ENCODE results near the gene VKORC1L1.
"Not testable (repeated sequence)": the region's sequence is repeated elsewhere in the genome, so short reads cannot be mapped to it uniquely, and the experiment has no call there.

Gene VKORC1L1

DNA sequence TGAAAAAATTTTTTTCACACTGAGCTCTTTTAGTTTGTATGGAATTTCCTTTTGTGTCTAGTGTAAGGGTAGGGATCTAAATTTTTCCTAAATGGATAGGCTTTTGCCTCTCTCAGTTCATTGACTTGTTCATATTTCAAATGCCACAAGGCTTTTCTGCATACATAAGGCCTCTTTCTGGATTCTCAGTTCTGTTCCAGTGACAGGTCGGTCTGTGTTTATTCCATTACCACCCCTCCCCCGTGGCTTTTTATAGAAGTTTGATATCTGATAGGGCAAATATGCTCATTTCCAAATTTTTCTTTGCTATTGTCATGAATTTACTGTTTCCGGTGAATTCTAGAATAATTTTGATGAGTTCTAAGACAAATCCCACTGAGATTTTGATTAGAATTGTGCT, 12.7 kb downstream of the VKORC1L1 start:
- not testable (repeated sequence) for DNase-seq

GRCh38 chr7:65888434-65889156, 15.7 kb downstream of the VKORC1L1 start:
- DNase-seq: not testable (repeated sequence)

GRCh38 chr7:65889722-65890121, 16.8 kb downstream of the VKORC1L1 start:
- DNase-seq: not testable (repeated sequence)

GRCh38 chr7:65892161-65892560, 19.3 kb downstream of the VKORC1L1 start:
- no peak for DNase-seq

GRCh38 chr7:65892835-65893234, 20.0 kb downstream of the VKORC1L1 start:
- DNase-seq: no peak

DNA sequence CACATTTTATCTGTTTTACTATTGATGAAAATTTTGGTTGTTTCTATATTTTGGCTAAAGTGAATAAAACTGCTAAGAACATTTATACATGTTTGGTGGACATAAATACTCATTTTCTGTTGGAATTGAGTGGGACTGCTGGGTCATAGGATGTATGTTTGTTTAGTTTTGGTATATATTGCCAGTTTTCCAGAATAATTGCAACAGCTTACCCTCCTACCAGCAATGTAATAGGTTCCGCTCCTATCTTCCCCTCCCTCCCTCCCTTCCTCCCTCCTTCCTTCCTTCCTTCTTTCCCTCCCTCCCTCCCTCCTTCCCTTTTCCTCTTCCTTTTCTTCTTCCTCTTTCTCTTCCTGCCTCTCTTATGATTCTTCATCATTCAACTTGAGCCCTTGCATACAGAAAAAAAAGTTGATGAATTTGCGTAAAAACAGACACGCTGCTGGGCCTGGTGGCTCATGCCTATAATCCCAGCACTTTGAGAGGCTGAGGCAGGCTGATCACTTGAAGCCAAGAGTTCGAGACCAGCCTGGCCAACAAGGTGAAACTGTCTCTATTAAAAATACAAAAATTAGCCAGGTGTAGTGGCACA, 23.5 kb downstream of the VKORC1L1 start:
- no peak for DNase-seq

DNA sequence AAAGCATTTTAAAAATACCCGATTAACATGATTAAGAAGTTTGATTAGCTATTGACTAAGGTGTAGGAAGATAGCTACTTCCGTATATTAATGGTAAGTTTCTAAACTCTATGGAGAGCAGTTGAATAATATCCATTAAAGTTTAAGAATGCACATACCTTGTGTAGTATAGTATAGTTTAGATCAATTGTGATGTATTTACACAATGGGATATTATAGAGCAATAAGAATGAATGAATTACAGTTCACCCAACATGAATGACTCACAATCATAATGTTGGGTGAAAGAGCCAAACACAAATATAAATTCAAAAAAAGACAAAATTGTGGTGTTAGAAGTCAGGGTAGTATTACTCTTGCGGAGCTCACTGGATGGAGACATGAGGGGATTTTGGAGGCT, 24.4 kb downstream of the VKORC1L1 start:
- DNase-seq: not testable (repeated sequence)

DNA sequence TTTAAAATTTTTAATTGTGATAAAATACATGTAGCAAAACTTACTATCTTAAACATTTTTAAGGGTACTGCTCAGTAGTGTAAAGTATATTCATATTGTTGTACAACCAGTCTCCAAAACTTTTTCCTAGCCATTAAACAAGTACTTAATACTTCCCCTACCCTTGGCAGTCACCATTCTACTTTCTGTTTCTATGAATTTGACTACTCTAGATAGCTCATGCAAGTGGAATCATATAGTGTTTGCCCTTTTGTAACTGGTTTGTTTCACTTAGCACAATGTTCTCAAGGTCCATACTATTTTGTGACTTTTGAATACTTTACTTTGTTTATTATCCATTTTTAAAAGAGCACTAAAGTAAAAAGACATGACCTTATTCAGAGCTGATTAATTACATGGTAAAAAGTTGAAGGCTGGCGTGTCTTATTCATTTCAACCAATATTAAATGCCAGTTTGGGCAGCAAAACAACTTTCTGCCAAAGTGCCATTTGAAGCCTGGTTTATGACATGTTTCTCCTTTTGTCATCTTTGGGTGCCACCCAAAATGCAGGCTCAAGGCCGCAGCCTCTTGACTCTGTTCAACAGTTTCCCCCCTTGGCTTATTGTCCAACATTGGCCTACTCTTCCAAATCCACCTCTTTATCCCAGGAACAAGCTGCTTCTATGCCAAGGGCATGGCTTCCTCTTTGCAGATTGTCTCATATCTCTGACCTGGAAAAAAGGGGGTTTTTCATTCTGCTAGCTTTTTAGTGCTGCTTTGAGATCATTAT, 26.0 kb downstream of the VKORC1L1 start:
- not testable (repeated sequence) for DNase-seq

DNA sequence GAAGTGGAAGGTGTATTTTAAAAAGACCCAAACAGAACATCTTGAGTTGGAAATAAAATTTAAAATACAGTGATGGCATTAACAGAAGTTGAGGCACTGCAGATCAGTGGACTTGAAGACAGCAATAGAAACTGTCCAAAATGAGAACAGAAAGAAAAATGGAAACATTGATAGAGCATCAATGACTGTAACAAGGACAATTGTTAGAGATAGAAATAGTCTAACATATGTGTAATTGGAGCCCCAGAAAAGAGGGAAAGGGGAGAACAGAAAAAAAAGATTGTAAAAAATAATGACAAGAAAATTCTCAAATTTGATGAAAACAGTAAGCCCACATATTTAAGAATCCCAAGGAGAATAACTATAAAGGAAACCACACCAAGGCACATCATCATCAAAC, 29.4 kb downstream of the VKORC1L1 start:
- no peak for DNase-seq

- DNase-seq: no peak
These were observed 34.8 kb downstream of the VKORC1L1 start for GRCh38 chr7:65907501-65908198.

GRCh38 chr7:65910237-65910636, 37.4 kb downstream of the VKORC1L1 start:
- DNase-seq: no peak

DNA sequence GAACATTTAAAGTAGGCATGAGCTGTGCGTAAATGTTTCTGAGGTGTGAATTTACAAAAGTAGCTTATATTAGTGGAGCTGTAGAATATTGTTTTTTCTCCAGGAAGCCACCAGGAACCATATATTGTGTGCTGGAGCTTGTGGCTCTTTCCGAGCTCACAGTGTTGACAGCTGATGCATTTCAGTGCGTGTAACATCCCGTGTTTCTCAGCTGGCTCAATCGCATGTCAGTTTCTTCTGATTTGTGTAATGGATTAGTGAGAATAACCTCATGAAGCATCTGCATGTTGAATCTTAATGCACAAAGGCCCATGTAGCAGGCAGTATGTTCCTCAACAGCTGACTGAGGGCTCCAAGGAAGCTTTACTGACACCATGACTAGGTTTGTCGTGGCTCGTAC, 39.4 kb downstream of the VKORC1L1 start:
- no peak for DNase-seq

DNA sequence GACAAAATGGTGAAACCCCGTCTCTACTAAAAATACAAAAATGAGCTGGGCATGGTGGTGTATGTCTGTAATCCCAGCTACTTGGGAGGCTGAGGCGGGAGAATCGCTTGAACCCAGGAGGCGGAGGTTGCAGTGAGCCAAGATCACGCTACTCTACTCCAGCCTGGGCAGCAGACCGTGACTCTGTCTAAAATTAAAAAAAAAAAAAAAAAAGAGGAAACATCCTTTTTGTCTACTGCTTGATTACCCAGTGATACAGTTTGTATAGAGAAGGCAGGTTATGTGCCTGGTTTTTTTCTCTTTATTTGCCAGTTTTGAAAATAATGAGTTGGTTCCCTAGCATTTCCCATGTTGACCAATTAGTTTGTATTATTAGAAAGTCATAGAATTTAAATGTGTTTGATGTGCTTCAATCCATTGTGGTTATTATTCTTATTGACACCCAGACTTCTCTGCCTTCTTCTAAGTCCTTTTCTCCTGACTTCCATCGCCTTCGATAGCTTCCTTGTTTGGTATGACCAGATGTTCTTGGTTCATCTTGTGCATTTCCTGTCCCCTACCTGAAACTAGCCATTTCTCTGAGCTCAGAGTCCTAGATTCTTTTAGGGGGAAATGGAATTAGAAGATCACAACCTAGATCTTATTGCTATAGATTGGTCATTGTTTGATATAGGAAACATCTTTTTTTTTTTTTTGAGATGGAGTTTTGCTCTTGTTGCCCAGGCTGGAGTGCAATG, 43.2 kb downstream of the VKORC1L1 start:
- DNase-seq: no peak

DNA sequence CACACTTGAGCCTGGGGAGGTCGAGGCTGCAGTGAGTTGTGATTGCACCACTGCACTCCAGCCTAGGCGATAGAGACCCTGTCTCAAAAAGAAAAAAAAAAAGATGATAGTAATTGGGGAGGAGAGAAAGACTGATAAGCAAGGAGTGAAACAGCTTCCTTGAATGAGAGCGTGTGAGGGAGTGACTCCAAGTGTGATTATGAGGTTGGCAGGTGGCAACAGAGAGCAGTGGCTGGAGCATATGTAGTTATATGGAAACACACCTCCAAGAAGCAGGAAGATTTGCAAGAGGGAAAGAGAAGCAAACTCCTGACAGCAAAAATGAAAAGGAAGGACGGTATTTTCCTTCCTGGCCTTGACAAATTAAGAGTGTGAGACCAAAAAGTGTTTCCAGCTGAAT, 50.4 kb downstream of the VKORC1L1 start:
- DNase-seq: no peak

GRCh38 chr7:65924193-65924592, 51.3 kb downstream of the VKORC1L1 start:
- DNase-seq: no peak

- DNase-seq: no peak
These were observed 52.2 kb downstream of the VKORC1L1 start for GRCh38 chr7:65925040-65925439.

- DNase-seq: no peak
These were observed 53.7 kb downstream of the VKORC1L1 start for GRCh38 chr7:65926588-65926987.

- no peak for DNase-seq
These were observed 54.9 kb downstream of the VKORC1L1 start for GRCh38 chr7:65927489-65928448.

GRCh38 chr7:65931685-65932084, 58.8 kb downstream of the VKORC1L1 start:
- DNase-seq: no peak

- DNase-seq: no peak
These were observed 64.4 kb downstream of the VKORC1L1 start for GRCh38 chr7:65937296-65937695.

GRCh38 chr7:65938336-65938895, 65.5 kb downstream of the VKORC1L1 start:
- DNase-seq: no peak
